ENCODE results near the gene RBM25. TPM values are rescaled to one million over a fixed set of nuclear protein-coding genes. Genes with fewer than 3 reads are reported as not detected.

The RBM25 gene
- total RNA-seq, 6 donors from 2014 or later = 53.8 to 320 (median 68.9) TPM

DNA sequence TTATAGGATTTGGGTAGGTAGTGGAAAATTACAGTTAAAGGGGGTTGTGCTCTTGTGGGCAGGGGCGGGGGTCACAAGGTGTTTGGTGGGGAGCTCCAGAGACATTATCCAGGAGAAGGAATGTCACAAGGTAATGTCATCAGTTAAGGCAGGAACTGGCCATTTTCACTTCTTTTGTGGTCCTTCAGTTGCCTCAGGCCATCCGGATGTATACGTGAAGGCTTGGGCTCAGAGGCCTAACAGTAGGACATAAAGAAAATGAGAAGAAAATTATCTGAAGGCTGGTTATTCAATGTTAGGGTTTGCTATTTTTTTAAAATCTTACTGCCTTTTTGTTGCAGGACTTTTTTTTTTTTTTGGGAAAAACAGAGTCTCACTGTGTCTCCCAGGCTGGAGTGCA lies 75.5 kb downstream of the RBM25 start:
- no peak for DNase-seq
- Histone ChIP-seq H3K9me3 (no peaks in the 10 kb centered on the region), H3K27ac (no peak overlapping the region), H3K4me1 (peaks cover 9 to 19% (median 17%) of the 10 kb centered on the region in 4 donors), H3K36me3 (no peaks in the 10 kb centered on the region), H3K27me3 (no peaks in the 10 kb centered on the region), H3K4me3 (no peak overlapping the region)
- TF ChIP-seq, protein P1, sequence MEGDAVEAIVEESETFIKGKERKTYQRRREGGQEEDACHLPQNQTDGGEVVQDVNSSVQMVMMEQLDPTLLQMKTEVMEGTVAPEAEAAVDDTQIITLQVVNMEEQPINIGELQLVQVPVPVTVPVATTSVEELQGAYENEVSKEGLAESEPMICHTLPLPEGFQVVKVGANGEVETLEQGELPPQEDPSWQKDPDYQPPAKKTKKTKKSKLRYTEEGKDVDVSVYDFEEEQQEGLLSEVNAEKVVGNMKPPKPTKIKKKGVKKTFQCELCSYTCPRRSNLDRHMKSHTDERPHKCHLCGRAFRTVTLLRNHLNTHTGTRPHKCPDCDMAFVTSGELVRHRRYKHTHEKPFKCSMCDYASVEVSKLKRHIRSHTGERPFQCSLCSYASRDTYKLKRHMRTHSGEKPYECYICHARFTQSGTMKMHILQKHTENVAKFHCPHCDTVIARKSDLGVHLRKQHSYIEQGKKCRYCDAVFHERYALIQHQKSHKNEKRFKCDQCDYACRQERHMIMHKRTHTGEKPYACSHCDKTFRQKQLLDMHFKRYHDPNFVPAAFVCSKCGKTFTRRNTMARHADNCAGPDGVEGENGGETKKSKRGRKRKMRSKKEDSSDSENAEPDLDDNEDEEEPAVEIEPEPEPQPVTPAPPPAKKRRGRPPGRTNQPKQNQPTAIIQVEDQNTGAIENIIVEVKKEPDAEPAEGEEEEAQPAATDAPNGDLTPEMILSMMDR (IDR thresholded peaks at IDR 0.05) = no peak
- TF ChIP-seq POLR2A (IDR thresholded peaks at IDR 0.05) = no peak
- TF ChIP-seq EP300 (IDR thresholded peaks at IDR 0.05) = no peak
- TF ChIP-seq POLR2AphosphoS5 (IDR thresholded peaks at IDR 0.05) = no peak
- WGBS, 2 donors = 99% methylated on average over 3 of the region's 3 CpGs
- no peak for ATAC-seq (ENCODE audit: low FRiP score in 2 of 2)

DNA sequence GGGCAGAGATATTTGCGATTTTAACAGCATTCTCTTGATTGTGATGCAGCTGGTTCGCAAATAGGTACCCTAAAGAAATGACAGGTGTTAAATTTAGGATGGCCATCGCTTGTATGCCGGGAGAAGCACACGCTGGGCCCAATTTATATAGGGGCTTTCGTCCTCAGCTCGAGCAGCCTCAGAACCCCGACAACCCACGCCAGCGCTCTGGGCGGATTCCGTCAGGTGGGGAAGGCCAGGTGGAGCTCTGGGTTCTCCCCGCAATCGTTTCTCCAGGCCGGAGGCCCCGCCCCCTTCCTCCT lies 77.7 kb downstream of the RBM25 start:
- no peaks in the 10 kb centered on the region for H3K9me3 ChIP-seq

DNA sequence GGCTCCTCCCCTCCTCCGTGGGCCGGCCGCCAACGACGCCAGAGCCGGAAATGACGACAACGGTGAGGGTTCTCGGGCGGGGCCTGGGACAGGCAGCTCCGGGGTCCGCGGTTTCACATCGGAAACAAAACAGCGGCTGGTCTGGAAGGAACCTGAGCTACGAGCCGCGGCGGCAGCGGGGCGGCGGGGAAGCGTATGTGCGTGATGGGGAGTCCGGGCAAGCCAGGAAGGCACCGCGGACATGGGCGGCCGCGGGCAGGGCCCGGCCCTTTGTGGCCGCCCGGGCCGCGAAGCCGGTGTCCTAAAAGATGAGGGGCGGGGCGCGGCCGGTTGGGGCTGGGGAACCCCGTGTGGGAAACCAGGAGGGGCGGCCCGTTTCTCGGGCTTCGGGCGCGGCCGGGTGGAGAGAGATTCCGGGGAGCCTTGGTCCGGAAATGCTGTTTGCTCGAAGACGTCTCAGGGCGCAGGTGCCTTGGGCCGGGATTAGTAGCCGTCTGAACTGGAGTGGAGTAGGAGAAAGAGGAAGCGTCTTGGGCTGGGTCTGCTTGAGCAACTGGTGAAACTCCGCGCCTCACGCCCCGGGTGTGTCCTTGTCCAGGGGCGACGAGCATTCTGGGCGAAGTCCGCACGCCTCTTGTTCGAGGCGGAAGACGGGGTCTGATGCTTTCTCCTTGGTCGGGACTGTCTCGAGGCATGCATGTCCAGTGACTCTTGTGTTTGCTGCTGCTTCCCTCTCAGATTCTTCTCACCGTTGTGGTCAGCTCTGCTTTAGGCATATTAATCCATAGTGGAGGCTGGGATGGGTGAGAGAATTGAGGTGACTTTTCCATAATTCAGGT lies 78.3 kb downstream of the RBM25 start, which contains the start of gene PSEN1:
PSEN1 (plus strand) TSS at position 121 of the 839 bp plus-strand sequence. CDS start 11,513 bp downstream, outside the sequence.
- DNase-seq (peak; percentile 97 to 99), ATAC-seq (ENCODE audit: low FRiP score in 2 of 2) (peak; percentile 98)
- H3K36me3 ChIP-seq = no peaks in the 10 kb centered on the region
- 0 to 1% methylated on average over 2 to 53 of the region's 71 CpGs for WGBS, 2 donors
- no peaks in the 10 kb centered on the region for H3K27me3 ChIP-seq
- no peaks in the 10 kb centered on the region for H3K9me3 ChIP-seq
- H3K4me3 ChIP-seq = peak within 1 kb of the TSS; percentile 37 to 76 (median 66)
- TF ChIP-seq POLR2A (IDR thresholded peaks at IDR 0.05) (peak in 3 of 4 donors; percentile 79 to 97 (median 93)), EP300 (IDR thresholded peaks at IDR 0.05) (peak in 1 of 4 donors; percentile 70), POLR2AphosphoS5 (IDR thresholded peaks at IDR 0.05) (peak; percentile 89 to 96)
- TF ChIP-seq, protein P1 (IDR thresholded peaks at IDR 0.05) = no peak
- H3K4me1 ChIP-seq = peaks cover 9 to 25% (median 14%) of the 10 kb centered on the region in 4 donors
- peak within 1 kb of the TSS; percentile 92 to 98 (median 96) for H3K27ac ChIP-seq

More for the DNA sequence above, 77.7 kb downstream of the RBM25 start:
- peak overlapping the region; percentile 92 to 98 (median 96) for H3K27ac ChIP-seq
- no peaks in the 10 kb centered on the region for H3K36me3 ChIP-seq
- H3K27me3 ChIP-seq = no peaks in the 10 kb centered on the region
- 3 to 5% methylated on average over 12 to 16 of the region's 16 CpGs for WGBS, 2 donors
- DNase-seq = no peak
- peak overlapping the region in 3 of 4 donors; percentile 64 to 76 (median 67) for H3K4me3 ChIP-seq
- ATAC-seq (ENCODE audit: low FRiP score in 2 of 2) = no peak
- TF ChIP-seq, protein P1 (IDR thresholded peaks at IDR 0.05) = no peak
- TF ChIP-seq EP300 (IDR thresholded peaks at IDR 0.05) = no peak
- no peak for TF ChIP-seq POLR2AphosphoS5 (IDR thresholded peaks at IDR 0.05)
- TF ChIP-seq POLR2A (IDR thresholded peaks at IDR 0.05) = no peak
- H3K4me1 ChIP-seq = peaks cover 9 to 25% (median 14%) of the 10 kb centered on the region in 4 donors

DNA sequence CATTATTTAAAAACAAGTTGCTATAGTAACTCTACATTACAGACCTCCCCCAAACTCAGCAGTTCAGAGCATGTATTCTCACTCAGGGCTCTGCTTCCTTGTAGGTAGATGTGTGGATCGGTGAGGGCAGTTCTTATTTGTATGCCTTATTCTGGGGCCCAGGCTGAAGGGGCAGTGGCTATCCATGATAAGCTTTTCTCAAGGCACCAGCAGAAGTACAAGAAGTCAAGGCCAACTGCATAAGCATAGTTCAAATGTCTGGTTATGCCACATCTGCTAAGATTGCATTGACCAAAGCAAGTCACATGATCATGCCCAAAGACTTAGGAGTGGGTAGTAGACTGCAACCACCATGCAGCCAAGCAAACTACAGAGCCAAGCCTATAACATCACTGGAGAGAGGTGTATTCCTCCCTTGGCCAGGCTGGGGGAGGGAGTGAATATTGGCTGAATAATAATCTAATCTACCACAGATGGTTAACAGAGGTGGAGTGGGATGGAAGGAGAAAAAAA lies 82.5 kb downstream of the RBM25 start:
- Histone ChIP-seq H3K27ac (no peak overlapping the region), H3K9me3 (no peaks in the 10 kb centered on the region), H3K27me3 (no peaks in the 10 kb centered on the region), H3K36me3 (no peaks in the 10 kb centered on the region), H3K4me3 (no peak overlapping the region), H3K4me1 (peaks cover 9 to 25% (median 16%) of the 10 kb centered on the region in 4 donors)
- 92 to 95% methylated on average over 1 of the region's 1 CpG for WGBS, 2 donors
- ATAC-seq (ENCODE audit: low FRiP score in 2 of 2) (no peak), DNase-seq (no peak)
- no peak for TF ChIP-seq POLR2A (IDR thresholded peaks at IDR 0.05)

DNA sequence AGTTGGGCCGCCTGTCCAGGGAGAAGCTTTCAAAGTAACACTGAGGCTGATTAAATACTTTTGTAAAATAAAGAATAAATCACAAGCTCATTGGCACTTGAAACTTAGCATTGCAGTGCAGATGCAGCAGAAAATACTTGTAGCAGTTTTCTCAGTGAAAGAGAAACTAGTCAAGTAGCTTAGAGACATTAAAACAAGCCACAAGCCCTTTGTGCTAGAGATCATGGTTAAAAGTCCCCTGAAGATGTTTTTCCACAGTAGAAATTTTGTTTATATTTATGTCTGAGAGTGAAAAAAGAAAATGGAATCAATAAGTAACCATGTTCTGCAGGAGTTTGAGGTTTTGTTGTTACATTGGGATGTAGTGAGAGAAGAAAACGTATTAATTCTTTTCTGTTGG lies 83.9 kb downstream of the RBM25 start:
- no peak overlapping the region for H3K4me3 ChIP-seq
- TF ChIP-seq, protein P1 (IDR thresholded peaks at IDR 0.05) = no peak
- TF ChIP-seq POLR2A (IDR thresholded peaks at IDR 0.05) = no peak
- no peak for TF ChIP-seq POLR2AphosphoS5 (IDR thresholded peaks at IDR 0.05)
- no peak for TF ChIP-seq EP300 (IDR thresholded peaks at IDR 0.05)
- 85 to 89% methylated on average over 2 of the region's 2 CpGs for WGBS, 2 donors
- peaks cover 8 to 20% (median 14%) of the 10 kb centered on the region in 4 donors for H3K4me1 ChIP-seq
- H3K27ac ChIP-seq = no peak overlapping the region
- H3K36me3 ChIP-seq = no peaks in the 10 kb centered on the region
- ATAC-seq (ENCODE audit: low FRiP score in 2 of 2) (no peak), DNase-seq (no peak)
- no peaks in the 10 kb centered on the region for H3K9me3 ChIP-seq
- no peaks in the 10 kb centered on the region for H3K27me3 ChIP-seq

Data from upper lobe of left lung (tissue), 6 donors.